ENCODE results near the gene ERH.

Gene ERH

DNA sequence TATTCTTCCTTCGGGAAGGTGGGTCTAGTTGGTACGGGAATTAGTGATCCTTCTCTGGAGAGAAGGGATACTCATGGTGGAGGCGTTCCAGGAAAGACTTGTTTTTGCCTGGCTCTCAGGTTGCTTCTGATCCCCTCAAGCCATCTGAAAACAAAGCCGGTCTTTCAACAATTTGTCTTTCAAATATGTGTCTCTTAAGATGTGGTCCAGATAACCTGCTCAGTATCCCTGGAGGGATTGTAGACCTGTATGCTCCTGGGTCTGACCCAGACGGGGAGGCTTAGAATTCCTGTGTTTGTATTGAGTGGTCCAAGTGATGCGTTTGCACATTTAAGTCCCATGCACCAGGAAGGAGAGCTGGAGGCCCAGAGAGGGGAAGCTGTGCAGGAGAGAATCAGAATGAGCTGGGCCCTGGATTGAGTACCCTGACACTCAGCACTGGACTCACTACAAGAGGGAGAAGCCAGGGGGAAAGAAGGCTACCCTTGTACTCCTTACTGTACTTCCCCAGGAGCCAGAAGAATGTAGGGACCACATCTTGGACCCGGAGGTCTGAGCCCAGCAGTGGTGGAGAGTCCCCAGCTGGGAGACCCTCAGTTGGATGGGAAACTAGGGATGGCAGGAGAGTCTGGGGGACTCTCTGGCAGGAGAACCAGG lies 40.4 kb downstream of the ERH start:
- TF ChIP-seq, protein P1, sequence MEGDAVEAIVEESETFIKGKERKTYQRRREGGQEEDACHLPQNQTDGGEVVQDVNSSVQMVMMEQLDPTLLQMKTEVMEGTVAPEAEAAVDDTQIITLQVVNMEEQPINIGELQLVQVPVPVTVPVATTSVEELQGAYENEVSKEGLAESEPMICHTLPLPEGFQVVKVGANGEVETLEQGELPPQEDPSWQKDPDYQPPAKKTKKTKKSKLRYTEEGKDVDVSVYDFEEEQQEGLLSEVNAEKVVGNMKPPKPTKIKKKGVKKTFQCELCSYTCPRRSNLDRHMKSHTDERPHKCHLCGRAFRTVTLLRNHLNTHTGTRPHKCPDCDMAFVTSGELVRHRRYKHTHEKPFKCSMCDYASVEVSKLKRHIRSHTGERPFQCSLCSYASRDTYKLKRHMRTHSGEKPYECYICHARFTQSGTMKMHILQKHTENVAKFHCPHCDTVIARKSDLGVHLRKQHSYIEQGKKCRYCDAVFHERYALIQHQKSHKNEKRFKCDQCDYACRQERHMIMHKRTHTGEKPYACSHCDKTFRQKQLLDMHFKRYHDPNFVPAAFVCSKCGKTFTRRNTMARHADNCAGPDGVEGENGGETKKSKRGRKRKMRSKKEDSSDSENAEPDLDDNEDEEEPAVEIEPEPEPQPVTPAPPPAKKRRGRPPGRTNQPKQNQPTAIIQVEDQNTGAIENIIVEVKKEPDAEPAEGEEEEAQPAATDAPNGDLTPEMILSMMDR (IDR thresholded peaks at IDR 0.05; ENCODE audit: borderline replicate concordance, insufficient read depth, low read depth, low read length), result no peak
- H3K4me3 ChIP-seq (ENCODE audit: low read depth, low read length), result no peak overlapping the region

DNA sequence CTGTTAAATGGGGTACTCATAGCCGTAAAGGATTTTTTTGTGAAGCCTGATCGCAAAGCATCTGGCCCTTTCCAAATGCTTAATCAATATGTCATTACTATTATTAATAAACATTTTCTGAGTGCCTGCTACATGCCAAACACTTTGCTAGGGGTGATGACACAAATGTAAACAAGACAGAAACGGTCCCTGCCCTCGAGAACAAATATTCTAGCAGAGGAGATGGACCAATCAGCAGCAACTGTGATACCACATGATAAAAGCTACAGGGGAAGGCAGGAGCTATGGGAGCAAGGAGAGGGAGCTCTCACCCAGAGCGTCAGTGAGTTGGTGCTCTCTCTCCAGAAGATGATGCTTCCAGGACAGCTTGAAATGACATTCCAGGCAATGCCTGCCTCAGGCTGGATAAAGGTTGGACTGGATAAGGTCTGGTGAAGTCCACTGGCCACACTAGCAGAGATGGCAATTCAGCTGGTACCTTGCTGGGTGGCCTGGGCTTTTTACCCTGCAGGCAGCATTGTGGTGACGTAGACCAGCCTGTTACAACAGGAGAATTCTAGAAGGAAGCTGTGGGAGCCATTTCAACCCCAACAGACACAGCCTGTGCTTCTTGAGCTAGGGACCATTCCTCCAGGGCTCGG lies 41.1 kb downstream of the ERH start:
- TF ChIP-seq, protein P1 (IDR thresholded peaks at IDR 0.05; ENCODE audit: borderline replicate concordance, insufficient read depth, low read depth, low read length), result no peak

DNA sequence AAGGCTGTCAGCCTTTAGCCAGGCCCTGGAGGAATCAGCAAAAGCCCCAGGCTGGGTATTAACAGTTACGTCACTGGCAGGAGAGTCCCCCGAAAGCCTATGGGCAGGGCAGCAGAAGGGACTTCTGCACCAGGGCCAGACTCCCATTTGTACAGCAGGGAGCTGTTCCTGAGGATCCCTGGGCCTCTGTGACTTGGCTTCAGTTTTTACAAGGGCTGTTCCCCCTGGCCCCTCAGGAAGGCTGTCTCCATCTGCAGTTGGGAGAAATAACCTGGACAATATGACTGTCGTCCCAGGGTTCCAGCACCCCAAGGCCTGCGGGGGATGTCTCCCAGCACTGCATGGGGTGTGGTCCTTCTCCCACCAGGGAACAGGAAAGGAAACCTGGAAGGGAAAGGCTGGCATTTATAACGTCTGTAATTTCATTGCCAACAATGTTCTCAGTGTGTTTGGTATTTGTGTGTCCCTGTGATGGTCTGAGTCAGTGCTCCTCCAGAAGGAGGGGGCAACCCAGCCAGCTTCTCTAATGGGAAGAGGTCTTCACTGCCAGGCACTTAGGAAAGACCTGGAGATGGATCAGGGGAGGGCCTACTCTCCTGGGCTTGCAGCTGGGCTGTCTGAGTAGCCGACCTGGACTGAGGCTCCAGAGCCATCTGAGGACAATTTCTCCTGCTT lies 42.4 kb downstream of the ERH start:
- TF ChIP-seq, protein P1 (IDR thresholded peaks at IDR 0.05; ENCODE audit: borderline replicate concordance, insufficient read depth, low read depth, low read length), result no peak
- H3K4me3 ChIP-seq (ENCODE audit: low read depth, low read length), result no peak overlapping the region

More for the DNA sequence above, 41.1 kb downstream of the ERH start:
- H3K4me3 ChIP-seq (ENCODE audit: low read depth, low read length), result no peak overlapping the region

DNA sequence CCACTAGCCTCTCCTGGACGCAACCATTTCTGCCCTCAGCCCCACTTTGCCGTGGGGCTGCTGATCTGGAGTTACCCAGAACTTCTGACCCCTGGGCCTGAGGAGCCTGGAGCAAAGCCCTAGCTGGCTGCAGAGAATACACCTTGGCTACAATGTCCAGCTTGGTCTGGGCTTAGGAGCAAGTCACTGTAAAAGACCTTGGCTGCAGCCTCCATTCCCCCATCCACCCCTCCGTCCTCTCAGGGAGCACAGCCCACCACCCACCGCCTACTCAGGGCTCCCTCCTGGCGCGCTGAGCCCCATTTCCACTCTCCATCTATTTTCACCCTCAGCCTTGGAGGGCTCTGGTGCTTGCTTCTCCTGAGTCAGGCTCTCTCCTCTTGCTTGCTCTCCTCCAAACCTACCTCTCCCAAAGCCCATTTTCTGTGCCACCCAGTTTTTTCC lies 42.9 kb downstream of the ERH start:
- TF ChIP-seq, protein P1 (IDR thresholded peaks at IDR 0.05; ENCODE audit: borderline replicate concordance, insufficient read depth, low read depth, low read length), result no peak
- peak overlapping the region; percentile 31 for H3K4me3 ChIP-seq (ENCODE audit: low read depth, low read length)

DNA sequence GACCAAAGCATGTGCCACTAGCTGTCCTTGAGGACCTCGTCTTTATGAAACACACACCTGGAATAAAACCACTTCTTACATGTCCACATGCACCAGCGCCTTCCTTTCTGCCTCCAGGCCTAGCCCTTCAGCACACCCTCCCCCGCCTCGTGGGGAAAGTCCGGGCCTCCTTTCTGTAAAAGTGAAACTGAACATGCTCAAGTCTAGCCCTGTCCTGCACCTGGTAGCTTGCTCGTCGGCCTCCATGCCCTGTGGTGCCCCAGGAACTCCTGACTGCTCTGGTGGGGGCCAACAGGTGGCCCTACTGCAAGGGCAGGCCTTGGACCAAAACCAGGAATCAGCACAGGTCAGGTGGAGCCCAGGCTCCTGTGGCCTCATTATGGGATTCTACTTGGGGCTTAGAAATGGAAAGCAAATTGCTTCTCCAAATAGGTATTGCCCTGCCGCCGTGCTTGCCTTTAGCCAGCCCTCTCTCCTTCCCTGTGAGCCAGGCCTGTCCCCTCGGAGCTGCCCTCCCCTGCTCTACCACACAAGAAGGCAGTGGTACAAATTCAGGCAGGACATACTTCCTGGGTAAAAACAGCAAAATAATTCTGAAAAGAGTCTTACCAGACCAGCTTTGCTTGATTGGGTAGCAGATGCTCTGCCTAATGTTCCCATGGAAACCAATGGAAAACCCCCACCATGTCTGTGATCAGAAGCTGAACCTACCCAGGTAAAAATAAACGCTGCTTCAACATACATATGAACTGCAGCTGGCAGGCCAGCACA lies 43.5 kb downstream of the ERH start:
- TF ChIP-seq, protein P1 (IDR thresholded peaks at IDR 0.05; ENCODE audit: borderline replicate concordance, insufficient read depth, low read depth, low read length), result no peak
- H3K4me3 ChIP-seq (ENCODE audit: low read depth, low read length), result peak overlapping the region; percentile 38

DNA sequence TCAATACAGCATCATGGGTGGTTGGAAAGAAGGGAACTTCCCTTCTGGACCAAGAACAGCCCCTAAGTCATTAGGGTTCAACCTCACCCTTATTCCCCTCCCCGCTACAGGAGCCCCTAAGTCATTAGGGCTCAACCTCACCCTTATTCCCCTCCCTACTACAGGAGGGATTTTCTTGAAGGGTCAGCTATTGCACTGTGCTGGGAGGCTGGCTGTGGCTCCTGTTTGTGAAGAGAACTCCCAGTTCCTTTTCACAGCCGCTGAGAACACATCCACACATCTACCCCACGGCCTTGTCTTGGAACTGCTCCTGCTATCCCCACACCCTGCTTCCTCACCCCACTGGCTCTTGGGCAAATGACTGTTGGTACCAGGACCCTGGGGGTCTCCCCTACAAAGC lies 44.9 kb downstream of the ERH start:
- H3K4me3 ChIP-seq (ENCODE audit: low read depth, low read length), result no peak overlapping the region
- TF ChIP-seq, protein P1 (IDR thresholded peaks at IDR 0.05; ENCODE audit: borderline replicate concordance, insufficient read depth, low read depth, low read length), result no peak
